8988T (cell line): Measurements from ENCODE around the gene SYCN.
"Not testable (repeated sequence)": the region's sequence is repeated elsewhere in the genome, so short reads cannot be mapped to it uniquely, and the experiment has no call there.

ENCODE experiments used
- DNase-seq: peaks from one replicate; pipeline ENCODE4 v3.0.0; 2011

SYCN gene, protein sequence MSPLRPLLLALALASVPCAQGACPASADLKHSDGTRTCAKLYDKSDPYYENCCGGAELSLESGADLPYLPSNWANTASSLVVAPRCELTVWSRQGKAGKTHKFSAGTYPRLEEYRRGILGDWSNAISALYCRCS

DNA sequence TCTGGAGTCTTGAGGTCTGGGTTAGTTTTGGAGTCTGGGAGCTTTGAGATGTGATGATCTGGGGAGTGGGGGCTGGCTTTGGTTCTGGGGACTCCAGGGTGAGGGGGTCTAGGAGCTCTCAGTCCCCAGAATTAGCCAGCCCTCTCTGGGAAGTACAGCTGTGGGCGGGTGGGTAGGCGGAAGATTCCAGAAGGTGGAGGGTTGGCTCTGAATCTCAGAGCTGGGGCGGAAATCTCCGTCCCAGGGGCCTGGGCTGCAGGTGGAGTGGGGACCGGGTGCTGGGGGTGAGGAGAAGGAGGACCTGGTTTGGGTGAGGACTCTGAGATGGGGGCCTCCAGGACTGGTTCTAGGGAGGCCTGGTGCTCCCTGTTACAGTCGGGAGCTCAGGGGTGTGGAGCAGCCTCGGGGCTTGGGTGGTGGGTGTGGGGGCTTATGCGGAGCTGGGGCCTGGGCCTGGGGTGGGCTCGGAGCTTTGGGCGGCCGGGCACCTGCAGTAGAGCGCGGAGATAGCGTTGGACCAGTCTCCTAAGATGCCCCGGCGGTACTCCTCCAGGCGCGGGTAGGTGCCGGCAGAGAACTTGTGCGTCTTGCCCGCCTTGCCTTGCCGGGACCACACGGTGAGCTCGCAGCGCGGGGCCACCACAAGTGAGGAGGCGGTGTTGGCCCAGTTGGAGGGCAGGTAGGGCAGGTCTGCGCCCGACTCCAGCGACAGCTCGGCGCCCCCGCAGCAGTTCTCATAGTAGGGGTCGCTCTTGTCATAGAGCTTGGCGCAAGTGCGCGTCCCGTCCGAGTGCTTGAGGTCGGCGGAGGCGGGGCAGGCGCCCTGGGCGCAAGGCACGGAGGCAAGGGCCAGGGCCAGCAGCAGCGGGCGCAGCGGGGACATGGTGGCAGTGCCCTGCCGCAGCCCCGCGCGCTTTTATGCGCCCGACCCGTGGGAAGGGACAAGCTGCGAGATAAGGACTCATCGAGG, at the start of gene SYCN:
TSS of gene SYCN (minus strand) at position 892 of the 970 bp plus-strand sequence. CDS start at position 883, 9 bp downstream.
- peak; percentile 37 for DNase-seq

DNA sequence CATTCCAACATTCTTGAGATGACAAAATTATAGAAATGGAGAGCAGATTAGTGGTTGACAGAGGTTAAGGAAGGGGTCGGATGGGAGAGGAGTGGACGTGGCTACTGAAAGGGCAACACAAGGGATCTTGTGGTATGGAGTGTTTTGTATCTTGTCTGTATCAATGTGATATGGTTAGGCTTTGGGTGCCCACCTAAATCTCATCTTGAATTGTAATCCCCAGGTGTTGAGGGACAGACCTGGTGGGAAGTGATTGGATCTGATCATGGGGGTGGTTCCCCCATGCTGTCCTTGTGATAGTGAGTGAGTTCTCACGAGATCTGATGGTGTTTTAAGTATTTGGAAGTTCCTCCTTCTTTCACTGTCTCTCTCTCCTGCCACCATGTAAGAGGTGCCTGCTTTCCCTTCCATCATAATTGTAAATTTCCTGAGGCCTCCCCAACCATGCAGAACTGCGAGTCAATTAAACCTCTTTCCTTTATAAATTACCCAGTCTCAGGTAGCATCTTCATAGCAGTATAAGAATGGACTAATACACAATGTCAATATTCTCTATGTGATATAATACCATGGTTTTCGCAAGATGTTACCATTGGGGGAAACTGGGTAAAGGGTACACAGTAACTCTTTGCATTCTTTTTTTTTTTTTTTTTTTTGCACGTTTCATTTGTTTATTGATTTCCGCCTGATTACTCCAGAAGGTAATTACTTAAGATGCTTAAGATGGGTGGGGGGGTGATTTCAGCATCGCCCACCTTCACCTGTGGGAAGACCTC, 49.5 kb upstream of the SYCN start:
- DNase-seq, result no peak

DNA sequence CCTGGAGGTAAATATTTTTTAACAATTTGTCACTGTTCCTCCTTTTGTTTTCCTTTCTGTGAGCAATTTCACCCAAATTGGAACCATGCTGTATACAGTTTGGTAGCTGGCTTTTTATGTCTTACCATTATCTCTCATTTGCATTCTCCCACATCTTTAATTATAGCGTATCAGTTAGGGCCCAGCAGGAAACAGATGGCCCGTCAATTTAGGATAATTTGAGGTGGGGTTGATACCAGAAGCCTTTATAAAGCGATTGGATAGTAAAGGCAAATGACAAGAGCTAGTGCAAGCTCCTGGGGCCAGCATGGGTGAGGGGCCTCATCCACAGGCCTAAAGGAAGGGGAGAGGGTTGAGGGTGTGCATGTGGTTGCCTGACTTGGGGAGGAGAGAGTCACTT, 48.4 kb upstream of the SYCN start:
- no peak for DNase-seq

DNA sequence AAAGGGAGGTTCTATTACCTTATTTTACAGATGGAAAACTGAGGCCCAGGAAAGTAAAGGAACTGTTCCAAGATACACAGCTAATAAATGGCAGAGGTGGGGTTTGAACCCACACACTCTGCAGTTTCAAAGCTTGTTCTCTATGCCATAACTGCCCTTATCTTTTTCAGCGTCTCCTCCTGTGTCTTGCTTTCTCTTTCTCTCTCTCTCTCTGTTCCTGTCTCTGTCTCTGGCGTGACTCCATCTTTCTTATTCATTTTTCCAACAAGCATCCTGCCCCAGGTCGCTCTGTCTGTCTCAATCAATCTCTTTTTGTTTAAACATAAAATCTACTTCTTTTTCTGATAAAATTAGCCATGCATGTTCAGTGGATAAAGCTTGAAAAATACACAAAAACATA, 47.8 kb upstream of the SYCN start:
- DNase-seq, result no peak

DNA sequence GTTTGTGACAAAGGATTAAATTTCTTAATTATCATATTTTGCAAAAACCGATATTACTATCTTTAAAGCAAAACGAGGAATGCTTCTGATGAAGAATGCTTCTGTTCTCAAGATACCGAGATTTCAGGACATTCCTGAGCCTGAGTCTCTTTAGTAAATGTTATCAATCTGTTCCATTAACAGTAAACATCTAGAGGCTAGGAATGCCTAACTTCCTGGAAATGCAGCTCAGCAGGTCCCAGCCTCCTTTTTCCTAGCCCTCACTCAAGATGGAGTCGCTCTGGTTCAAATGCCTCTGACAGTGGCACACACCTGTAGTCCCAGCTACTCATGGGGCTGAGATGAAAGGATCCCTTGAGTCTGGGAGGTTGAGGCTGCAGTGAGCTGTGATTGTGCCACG, 47.0 kb upstream of the SYCN start:
- DNase-seq, result no peak

DNA sequence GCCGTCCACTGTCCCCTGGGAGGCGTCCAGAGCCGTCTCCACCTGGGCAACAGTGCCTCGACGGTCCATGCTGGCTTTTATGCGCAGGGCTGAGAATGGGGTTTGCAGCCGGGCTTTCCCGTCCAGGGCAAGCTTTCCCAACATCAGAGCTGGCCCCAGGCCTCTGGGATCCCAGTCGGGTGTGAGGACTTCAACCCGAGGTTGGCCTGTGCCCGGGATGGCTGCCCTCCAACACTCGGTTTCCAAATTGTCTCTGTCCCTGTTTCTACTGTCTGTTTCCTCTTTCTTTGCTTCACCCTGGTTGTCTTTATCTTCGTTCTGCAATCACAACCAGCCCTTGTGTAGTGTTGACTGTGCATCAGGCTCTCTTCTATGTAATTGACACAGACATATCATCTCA, 44.7 kb upstream of the SYCN start, which contains the start of gene IFNL4:
TSS of gene IFNL4 (minus strand) at position 51 of the 400 bp plus-strand sequence.
- peak; percentile 37 for DNase-seq

DNA sequence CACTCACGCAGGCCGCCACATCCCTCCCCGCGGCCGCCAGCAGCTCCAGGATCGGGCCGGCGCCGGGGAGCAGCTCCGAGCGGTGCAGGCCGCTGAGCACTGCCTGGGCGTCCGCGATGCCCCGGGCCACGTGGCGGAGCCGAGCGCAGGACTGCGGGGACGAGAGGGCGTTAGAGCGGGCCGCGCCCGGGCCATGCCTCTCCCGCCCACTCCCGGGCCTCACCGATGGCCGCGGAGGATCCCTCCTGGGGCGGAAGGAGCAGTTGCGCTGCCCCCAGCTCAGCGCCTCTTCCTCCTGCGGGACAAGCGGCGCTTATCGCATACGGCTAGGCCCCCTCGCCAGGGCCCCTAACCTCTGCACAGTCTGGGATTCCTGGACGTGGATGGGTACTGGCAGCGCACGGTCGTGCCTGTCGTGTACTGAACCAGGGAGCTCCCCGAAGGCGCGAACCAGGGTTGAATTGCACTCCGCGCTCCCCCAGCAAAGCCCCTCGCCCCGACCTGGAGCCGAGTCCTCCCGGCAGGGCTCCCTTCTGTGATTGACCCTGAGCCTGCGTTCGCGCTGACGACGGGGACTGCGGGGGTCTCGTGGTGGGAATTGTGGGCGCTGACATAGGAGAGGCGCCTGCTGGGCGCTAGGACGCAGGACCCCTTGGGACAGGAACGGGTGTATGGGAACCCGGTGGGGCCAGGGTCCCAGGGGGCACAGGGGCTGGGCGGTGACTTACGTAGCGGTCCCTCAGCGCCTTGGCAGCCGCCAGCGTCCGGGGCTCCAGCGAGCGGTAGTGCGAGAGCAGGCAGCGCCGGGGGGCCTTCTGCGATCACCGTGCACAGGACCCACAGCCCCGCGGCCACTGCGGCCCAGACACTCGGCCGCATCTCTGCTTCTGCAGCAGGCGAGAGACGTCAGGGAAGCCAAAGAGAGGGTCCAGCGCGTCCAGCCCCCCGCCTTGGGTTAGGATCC, 43.9 kb upstream of the SYCN start:
- peak; percentile 33 for DNase-seq

DNA sequence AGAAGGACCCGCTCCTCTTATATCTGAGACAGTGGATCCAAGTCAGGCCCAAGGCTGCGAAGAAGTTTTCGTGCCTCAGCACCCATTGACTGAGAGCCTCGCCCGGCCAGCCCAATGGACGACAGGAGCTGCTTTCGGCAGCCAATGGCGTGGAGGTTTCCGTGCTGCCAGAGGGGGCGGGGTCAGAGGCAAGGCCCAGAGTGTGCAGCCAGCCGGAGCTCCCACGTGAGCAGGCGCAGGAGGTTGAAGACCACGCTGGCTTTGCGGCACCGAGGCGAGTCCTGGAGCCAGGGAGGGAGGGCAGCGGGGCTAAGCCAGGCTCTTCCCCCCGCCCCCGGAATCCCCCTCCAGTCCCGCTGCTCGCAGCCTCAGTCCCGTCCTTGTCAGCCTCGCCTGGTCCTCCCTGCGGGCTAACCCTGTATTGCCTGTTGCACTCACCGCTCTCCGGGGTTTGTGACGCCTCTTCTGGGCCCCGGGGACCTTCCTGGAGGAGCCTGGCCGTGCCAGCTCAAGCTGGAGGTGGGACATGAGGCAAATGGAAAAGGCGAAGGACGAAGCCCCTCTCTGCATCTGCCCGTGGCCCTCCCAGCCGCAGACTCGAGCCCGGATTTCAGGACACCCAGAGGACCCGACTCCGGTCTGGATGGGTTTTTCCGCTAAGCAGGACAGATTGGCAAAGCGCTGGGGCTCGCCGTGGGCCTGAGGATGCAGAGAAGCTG, 43.0 kb upstream of the SYCN start:
- no peak for DNase-seq

DNA sequence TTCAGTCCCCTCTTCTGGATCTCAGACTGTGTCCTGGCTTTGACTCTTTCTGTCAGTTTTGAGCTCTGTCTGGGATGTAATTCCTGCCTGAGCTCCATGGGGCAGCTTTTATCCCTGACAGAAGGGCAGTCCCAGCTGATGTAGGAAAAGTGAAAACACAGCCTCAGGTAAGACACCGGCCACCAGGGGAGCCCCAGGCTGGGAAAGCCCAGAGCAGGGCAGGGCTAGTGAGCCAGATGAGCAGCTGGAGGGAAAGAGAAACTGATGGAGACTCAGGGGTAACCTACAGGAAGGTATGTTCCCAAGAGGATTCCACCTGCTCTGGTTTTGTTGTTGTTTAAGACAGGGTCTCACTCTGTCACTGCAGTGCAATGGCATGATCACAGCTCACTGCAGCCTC, 41.1 kb upstream of the SYCN start:
- not testable (repeated sequence) for DNase-seq

DNA sequence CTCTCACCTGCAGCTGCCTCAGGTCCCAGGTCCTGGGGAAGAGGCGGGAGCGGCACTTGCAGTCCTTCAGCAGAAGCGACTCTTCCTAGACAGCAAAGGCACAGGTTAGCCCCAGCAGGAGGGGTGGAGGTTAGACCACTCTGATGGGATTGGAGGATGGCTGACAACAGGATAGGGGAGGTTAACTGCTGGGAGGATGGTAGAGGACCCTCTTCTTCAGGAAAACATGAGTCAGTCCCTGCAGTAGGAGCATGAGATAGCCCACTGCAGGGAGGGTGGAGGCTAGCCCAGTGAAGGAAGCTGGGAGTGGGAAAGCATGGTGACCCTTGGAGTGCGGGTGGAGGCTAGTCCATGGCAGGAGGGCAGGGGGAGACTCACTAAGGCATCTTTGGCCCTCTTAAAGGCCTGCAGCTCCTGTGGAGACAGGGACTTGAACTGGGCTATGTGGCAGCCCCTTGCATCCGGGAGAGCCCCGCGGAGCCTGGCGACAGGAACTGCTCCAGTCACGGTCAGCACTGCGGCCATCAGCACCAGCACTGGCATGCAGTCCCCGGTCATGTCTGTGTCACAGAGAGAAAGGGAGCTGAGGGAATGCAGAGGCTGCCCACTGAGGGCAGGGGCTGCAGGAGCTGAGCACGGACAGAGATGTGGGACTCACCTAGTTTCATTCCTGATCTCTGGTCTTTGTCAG, 40.5 kb upstream of the SYCN start, which contains the start of gene IFNL3:
TSS of gene IFNL3 (minus strand) at position 597 of the 691 bp plus-strand sequence. CDS start at position 558, 39 bp downstream.
- not testable (repeated sequence) for DNase-seq

DNA sequence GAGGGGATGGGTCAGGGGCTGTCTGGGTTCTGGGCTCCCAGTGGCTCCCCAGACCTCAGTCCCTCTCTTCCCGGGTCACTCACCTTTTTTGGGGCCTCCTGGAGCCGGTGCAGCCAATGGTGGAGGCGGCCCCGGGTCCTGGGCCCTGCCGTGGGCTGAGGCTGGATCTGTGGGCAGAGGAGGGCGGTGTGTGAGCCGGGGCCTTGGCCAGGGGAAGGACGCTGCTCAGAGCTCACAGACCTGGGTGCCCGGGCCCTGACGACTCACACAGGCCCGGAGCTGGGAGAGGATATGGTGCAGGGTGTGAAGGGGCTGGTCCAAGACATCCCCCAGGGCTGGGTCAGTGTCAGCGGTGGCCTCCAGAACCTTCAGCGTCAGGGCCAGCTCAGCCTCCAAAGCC, 39.7 kb upstream of the SYCN start:
- not testable (repeated sequence) for DNase-seq

DNA sequence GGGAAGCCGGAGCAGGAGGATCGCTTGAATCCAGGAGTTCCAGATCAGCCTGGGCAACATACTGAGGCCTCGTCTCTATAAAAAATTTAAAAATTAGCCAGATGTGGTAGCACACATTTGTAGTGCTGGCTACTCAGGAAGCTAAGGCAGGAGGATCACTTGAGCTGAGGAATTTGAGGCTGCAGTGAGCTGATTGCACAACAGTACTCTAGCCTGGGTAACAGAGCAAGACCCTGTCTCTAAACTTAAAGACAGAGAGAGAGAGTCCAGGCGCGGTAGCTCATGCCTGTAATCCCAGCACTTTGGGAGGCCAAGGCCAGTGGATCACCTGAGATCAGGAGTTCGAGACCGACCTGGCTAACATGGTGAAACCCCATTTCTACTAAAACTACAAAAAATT, 36.4 kb upstream of the SYCN start:
- DNase-seq, result no peak

DNA sequence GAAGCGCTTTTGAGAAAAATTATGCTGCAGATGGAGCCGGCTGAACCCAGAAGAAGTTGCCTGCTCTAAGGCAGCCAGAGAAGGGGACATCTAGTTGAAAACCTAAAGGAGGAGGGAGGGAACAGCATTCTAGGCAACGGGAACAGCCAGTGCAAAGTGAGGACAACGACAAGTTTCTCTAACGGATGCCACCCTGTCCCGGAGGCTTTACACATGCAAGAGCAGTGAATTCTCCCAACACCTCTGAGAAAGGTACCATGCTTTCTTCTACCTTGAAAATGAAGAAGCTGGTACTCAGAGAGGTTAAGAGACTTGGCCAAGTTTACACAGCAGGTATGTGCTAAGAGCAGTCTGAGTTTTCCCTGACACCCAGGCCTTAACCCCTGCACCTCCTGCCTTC, 34.9 kb upstream of the SYCN start:
- DNase-seq, result no peak

DNA sequence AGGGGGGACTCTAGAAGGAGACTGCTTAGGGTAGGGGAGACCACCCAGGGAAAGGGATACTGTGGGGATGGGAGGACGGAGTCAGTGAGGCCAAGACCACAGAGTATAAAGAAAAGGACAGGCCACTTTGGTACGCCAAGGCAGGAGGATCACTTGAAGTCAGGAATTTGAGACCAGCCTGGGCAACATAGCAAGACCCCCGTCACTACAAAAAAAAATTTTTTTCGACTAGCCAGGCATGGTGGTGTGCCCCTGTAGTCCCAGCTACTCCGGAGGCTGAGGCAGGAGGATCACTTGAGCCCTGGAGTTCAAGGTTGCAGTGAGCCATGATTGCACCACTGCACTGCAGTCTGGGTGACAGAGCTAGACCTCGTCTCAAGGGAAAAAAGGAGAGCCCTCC, 34.1 kb upstream of the SYCN start:
- DNase-seq, result no peak

DNA sequence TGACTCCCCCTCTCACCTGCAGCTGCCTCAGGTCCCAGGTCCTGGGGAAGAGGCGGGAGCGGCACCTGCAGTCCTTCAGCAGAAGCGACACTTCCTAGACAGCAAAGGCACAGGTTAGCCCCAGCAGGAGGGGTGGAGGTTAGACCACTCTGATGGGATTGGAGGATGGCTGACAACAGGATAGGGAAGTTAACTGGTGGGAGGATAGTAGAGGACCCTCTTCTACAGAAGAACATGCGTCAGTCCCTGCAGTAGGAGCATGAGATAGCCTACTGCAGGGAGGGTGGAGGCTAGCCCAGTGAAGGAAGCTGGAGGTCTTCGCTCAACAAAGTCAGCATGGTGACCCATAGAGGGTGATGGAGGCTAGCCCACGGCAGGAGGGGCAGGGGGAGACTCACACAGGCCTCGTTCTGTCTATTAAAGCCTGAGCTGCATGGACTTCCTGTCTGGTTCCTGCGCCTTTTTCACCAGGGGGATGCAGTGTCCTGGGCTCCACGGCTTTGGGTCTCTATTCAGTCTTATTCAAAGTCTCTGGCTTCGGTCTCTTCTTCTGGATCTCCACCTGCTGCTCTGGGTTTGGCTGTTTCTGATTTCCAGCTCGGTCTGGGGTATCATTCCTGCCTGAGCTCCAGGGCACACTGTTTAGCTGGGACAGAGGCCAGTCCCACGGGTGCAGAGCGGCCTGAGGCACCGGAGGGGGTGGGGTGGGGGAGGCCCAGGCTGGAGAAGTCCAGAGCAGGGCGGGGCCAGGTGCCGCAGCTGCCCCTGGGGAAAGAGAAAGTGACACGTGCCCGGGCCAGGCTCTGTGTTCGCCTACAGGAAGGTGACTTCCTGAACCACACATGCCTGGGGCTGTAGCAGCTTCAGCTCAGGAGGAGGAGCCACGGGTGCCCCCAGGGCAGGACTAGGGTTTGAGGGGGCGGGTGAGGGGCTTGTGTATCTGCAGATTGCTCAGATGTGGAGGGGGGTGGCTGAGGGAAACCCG, 33.4 kb upstream of the SYCN start:
- peak; percentile 63 for DNase-seq

DNA sequence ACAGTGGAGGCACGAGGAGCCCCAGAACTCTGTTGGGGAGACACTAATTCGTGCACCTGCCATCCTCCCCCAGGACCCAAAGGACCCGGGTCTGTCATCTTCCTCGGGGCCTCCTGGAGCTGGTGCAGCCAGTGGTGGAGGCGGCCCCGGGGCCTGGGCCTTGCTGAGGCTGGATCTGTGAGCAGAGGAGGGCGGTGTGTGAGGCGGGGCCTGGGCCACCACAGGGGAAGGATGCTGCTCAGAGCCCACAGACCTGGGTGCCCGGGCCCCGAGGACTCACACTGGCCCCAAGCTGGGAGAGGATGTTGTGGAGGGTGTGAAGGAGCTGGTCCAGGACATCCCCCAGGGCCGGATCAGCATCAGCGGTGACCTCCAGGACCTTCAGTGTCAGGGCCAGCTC, 32.5 kb upstream of the SYCN start:
- DNase-seq, result no peak

DNA sequence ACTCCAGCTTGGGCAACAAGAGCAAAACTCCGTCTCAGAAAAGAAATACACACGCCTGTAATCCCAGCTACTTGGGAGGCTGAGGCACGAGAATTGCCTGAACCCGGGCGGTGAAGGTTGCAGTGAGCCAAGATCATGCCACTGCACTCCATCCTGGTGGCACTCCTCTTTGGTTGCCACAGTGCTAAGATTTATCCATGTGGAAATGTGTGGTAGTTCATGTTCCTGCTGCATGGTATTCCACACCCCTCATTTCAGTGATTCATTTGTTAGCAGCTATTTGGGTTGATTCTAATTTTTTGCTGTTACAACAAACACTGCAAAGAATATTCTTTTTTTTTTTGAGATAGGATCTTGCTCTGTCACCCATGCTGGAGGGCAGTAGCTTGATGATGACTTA, 28.6 kb upstream of the SYCN start:
- DNase-seq, result no peak

DNA sequence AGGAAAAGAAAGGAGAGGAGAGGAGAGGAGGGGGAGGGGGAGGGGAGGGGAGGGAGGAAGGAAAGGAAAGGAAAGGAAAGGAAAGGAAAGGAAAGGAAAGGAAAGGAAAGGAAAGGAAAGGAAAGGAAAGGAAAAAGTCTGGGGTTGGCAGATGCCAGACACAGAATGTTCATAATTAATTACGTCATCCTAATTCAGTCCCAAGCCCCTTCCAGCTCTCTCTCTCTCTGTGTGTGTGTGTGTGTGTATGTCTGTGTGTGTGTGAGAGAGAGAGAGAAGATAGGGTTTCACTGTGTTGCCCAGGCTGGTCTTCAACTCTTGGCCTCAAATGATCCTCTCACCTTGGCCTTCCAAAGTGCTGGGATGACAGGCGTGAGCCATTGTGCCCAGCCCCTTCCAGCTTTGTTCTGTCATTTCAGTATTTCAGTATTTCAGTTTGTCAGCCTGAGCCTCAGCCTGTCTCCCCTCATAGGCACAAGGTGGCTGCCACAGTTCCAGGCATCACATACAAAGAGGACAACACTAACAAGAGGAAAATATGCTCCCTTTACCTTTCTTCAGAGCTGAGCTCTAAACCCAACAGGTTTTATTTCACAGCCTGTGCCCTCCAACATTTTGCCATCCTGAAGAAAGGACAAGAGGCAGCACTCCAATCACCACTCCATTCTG, 26.2 kb upstream of the SYCN start:
- no peak for DNase-seq

DNA sequence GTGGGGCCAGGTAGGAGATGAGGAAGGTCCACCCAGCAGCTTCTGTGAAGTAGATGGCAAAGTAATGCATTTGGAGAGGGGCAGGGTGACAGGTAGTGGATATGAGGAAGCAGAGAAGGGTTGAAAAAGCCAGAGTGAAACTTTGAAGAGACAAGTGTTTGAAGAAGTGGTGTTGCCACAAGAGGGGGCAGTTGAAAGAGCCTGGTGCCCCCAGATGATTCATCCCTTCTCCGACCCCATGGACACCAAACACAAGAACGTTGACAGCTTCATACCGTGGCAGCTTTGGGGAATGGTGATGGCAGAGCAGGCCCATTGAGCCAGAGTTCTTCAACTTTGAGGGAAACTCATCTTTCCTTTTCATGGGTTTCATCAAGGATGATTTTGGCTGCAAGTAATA, 20.8 kb upstream of the SYCN start:
- peak; percentile 38 for DNase-seq
